Measurements from ENCODE around the gene MCMBP. TPM values are rescaled to one million over a fixed set of nuclear protein-coding genes. Genes with fewer than 3 reads are reported as not detected.
A peak's percentile ranks its signal among the peaks of the same experiment; 100 is the strongest.

Gene MCMBP
- polyA plus RNA-seq, 2 of the 4 experiments (the other 2 are of a cell fraction), result 57.3 to 113 TPM

DNA sequence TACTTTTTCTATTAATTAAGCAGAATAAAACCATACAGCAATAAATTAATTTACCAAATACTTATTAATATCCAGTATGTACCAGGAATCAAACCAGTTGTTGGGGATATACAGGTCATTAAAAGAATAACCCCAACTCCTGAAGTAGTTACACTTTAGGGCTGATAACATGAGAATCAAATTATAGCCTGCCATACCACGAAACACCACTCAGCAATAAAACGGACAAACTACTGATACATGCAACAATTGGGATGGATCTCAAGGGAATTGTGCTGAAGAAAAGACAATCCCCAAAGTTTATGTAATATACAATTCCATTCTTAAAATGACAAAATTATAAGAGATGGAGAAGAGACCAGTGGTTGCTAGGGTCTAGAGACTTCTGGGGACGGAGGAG, 22.7 kb downstream of the MCMBP start:
- Histone ChIP-seq H3K4me3 (no peak overlapping the region), H3K27ac (peak overlapping the region in 1 of 2 experiments; percentile 8; a peak in 1 of 6 replicates), H3K4me2 (peak overlapping the region; percentile 23; the same call in 2 of the 3 replicates), H3K4me1 (peaks cover 17% of the 10 kb centered on the region), H3K9me3 (no peaks in the 10 kb centered on the region)
- 89% methylated on average over 3 of the region's 3 CpGs for WGBS (ENCODE audit: missing lambda C conversion rate)
- no peak for FAIRE-seq
- peak in 1 of 2 experiments; percentile 50; a peak in 1 of 6 replicates for ATAC-seq
- no peak for DNase-seq (ENCODE audit: low read depth in 1 of 2, low spot score in 1 of 2)
- CTCF ChIA-PET, result interaction anchor here (0.8 to 1.7 kb wide), 3 partner anchors 9 to 99 kb away, joined by 3 to 10 read pairs (median 9); no protein-coding TSS in a partner anchor
- POLR2A ChIA-PET, result interaction anchor here (0.7 to 1.3 kb wide), 2 partner anchors 22 to 124 kb away, joined by 3 read pairs; partner anchors contain the start of gene INPP5F
- no peak for TF ChIP-seq JUNB (IDR thresholded peaks at IDR 0.05)
- no peak for TF ChIP-seq EHMT2 (IDR thresholded peaks at IDR 0.05; ENCODE audit: low read depth)
- TF ChIP-seq CEBPB (IDR thresholded peaks at IDR 0.05), result no peak
- TF ChIP-seq ESRRA (IDR thresholded peaks at IDR 0.05; ENCODE audit: borderline replicate concordance, low read length), result no peak
- TF ChIP-seq HOXA7 (CRISPR knock-in tag; IDR thresholded peaks at IDR 0.05), result no peak
- no peak for TF ChIP-seq POLR2A (IDR thresholded peaks at IDR 0.05; ENCODE audit: low read length)
- no peak for TF ChIP-seq ZSCAN20 (CRISPR knock-in tag; IDR thresholded peaks at IDR 0.05)
- no peak for TF ChIP-seq HES2 (IDR thresholded peaks at IDR 0.05)
- no peak for TF ChIP-seq NPAS2 (CRISPR knock-in tag; IDR thresholded peaks at IDR 0.05; ENCODE audit: borderline replicate concordance)
- TF ChIP-seq RAD21 (conservative IDR thresholded peaks at IDR 0.05 in 1 of 2, IDR thresholded peaks at IDR 0.05 in 1 of 2), result no peak
- TF ChIP-seq FOSL2 (IDR thresholded peaks at IDR 0.05), result no peak
- TF ChIP-seq FOSL2 (CRISPR knock-in tag; IDR thresholded peaks at IDR 0.05), result no peak
- TF ChIP-seq CBX2 (IDR thresholded peaks at IDR 0.05; ENCODE audit: borderline replicate concordance, low read depth), result no peak

DNA sequence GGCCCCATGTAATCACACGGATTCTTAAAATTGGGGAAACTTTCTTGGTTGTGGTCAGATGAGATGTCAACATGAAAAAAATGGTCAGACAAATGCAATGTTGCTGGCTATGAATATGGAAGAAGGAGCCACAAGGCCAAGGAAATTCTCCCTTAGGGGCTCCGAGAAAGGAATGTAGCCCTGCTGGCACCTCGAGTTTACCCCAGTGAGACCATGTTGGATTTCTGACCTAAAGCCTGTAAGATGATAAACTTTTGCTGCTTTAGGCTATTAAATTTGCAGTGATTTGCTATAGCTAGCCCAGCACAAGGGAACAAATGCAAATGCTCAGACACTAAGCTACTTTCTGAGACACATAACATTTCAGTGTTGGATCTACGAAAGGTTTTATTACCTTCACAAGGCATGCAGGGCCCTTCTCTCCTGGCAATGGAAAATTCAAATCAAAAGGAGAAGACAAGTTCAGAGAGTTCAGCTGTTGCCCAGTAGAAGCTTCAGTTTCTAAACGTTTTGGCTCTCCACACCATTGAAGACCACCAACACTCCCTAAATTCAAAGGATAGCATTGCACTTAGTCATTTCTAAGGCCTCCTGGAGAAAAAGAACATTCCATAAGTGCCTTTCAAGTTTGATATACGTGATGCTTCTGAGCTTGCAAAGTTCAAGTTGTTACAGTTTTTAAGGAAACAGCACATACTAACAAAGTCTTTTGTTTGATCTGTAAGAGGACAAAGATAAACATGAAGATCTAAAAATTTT, 23.4 kb downstream of the MCMBP start:
- 54% methylated on average over 6 of the region's 6 CpGs for WGBS (ENCODE audit: missing lambda C conversion rate)
- no peak for FAIRE-seq

More for the DNA sequence above, 23.4 kb downstream of the MCMBP start:
- Histone ChIP-seq H3K4me2 (peak overlapping the region; percentile 23), H3K27ac (peak overlapping the region; percentile 34 to 43; a peak in 4 of 6 replicates), H3K4me1 (peaks cover 17% of the 10 kb centered on the region), H3K9me3 (no peaks in the 10 kb centered on the region), H3K4me3 (no peak overlapping the region)
- POLR2A ChIA-PET, result interaction anchor here (0.7 to 1.3 kb wide), 2 partner anchors 23 to 123 kb away, joined by 3 read pairs; partner anchors contain the start of gene INPP5F
- peak in 1 of 2 experiments; percentile 34 for DNase-seq (ENCODE audit: low read depth in 1 of 2, low spot score in 1 of 2)
- TF ChIP-seq PHF8 (IDR thresholded peaks at IDR 0.05; ENCODE audit: borderline replicate concordance, low read depth) (no peak), TFCP2L1 (CRISPR knock-in tag; IDR thresholded peaks at IDR 0.05) (no peak), RARB (CRISPR knock-in tag; IDR thresholded peaks at IDR 0.05) (no peak), BHLHE40 (IDR thresholded peaks at IDR 0.05; ENCODE audit: low read depth, low read length) (no peak), MAZ (IDR thresholded peaks at IDR 0.05; ENCODE audit: borderline replicate concordance, low read depth, low read length) (no peak), HOXB5 (CRISPR knock-in tag; IDR thresholded peaks at IDR 0.05) (no peak), FOSB (CRISPR knock-in tag; IDR thresholded peaks at IDR 0.05) (no peak), SREBF2 (IDR thresholded peaks at IDR 0.05) (no peak), EHMT2 (IDR thresholded peaks at IDR 0.05; ENCODE audit: low read depth) (no peak), ZNF302 (CRISPR knock-in tag; IDR thresholded peaks at IDR 0.05) (no peak), EP300 (IDR thresholded peaks at IDR 0.05) (no peak), CBX8 (IDR thresholded peaks at IDR 0.05) (no peak), KDM5A (IDR thresholded peaks at IDR 0.05) (no peak)
- TF ChIP-seq, protein P1, sequence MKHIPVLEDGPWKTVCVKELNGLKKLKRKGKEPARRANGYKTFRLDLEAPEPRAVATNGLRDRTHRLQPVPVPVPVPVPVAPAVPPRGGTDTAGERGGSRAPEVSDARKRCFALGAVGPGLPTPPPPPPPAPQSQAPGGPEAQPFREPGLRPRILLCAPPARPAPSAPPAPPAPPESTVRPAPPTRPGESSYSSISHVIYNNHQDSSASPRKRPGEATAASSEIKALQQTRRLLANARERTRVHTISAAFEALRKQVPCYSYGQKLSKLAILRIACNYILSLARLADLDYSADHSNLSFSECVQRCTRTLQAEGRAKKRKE (CRISPR knock-in tag; IDR thresholded peaks at IDR 0.05; ENCODE audit: low read depth), result no peak
- TF ChIP-seq, protein P2, sequence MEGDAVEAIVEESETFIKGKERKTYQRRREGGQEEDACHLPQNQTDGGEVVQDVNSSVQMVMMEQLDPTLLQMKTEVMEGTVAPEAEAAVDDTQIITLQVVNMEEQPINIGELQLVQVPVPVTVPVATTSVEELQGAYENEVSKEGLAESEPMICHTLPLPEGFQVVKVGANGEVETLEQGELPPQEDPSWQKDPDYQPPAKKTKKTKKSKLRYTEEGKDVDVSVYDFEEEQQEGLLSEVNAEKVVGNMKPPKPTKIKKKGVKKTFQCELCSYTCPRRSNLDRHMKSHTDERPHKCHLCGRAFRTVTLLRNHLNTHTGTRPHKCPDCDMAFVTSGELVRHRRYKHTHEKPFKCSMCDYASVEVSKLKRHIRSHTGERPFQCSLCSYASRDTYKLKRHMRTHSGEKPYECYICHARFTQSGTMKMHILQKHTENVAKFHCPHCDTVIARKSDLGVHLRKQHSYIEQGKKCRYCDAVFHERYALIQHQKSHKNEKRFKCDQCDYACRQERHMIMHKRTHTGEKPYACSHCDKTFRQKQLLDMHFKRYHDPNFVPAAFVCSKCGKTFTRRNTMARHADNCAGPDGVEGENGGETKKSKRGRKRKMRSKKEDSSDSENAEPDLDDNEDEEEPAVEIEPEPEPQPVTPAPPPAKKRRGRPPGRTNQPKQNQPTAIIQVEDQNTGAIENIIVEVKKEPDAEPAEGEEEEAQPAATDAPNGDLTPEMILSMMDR (IDR thresholded peaks at IDR 0.05), result no peak
- TF ChIP-seq, protein P3, sequence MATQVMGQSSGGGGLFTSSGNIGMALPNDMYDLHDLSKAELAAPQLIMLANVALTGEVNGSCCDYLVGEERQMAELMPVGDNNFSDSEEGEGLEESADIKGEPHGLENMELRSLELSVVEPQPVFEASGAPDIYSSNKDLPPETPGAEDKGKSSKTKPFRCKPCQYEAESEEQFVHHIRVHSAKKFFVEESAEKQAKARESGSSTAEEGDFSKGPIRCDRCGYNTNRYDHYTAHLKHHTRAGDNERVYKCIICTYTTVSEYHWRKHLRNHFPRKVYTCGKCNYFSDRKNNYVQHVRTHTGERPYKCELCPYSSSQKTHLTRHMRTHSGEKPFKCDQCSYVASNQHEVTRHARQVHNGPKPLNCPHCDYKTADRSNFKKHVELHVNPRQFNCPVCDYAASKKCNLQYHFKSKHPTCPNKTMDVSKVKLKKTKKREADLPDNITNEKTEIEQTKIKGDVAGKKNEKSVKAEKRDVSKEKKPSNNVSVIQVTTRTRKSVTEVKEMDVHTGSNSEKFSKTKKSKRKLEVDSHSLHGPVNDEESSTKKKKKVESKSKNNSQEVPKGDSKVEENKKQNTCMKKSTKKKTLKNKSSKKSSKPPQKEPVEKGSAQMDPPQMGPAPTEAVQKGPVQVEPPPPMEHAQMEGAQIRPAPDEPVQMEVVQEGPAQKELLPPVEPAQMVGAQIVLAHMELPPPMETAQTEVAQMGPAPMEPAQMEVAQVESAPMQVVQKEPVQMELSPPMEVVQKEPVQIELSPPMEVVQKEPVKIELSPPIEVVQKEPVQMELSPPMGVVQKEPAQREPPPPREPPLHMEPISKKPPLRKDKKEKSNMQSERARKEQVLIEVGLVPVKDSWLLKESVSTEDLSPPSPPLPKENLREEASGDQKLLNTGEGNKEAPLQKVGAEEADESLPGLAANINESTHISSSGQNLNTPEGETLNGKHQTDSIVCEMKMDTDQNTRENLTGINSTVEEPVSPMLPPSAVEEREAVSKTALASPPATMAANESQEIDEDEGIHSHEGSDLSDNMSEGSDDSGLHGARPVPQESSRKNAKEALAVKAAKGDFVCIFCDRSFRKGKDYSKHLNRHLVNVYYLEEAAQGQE (IDR thresholded peaks at IDR 0.05), result no peak
- CTCF ChIA-PET, result interaction anchor here (0.8 to 1.7 kb wide), 3 partner anchors 10 to 162 kb away, joined by 3 to 9 read pairs (median 3); no protein-coding TSS in a partner anchor
- ATAC-seq, result peak in 1 of 2 experiments; percentile 75; a peak in 3 of 6 replicates
